Stimulated activated CD4-positive, alpha-beta T cell treated with anti-CD3 and anti-CD28 coated beads, Interleukin-4, amount 100 ng/mL, for 48 hours (primary cell): ENCODE measurements around the gene DST.
A peak's percentile ranks its signal among the peaks of the same experiment; 100 is the strongest.
"Not testable (repeated sequence)": the region's sequence is repeated elsewhere in the genome, so short reads cannot be mapped to it uniquely, and the experiment has no call there.

Source experiments
- DNase-seq, 2 donors: peaks; one replicate each; pipeline ENCODE4 v3.0.0-alpha.2; 2020; ENCODE audit warnings: low read depth in 2 of 2

The DST gene

DNA sequence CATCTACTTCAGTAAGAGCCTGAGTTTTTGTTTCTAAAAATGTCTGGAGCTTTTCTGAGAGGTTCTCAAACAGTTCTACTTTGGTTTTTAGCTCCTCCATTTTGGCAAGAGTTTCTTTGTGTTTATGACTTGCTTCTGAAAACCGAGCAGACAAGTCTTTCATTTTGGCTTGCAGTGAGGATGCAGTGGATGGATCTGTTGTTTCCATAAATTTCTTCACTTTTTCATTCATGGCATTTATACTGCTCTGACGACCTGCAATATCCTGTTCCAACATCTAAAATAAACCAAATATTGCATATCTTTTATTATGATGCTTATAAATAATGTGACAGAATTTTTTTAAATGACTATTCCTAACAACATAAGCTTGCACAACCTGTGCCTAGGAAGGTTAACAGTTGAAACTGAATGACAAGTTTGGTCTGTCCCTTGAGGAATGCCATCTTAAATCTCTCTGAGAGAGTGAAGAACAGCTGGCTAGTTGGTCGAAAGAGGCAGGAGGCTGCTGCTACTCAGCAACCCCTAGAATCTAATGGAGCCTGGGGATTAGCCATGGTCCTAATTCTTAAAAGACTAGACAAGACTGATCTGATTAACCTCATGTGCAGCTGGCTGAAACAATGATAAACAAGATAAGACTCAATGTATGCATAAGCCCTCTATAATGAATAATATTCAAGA lies 69.8 kb downstream of the DST start:
- no peak for DNase-seq

DNA sequence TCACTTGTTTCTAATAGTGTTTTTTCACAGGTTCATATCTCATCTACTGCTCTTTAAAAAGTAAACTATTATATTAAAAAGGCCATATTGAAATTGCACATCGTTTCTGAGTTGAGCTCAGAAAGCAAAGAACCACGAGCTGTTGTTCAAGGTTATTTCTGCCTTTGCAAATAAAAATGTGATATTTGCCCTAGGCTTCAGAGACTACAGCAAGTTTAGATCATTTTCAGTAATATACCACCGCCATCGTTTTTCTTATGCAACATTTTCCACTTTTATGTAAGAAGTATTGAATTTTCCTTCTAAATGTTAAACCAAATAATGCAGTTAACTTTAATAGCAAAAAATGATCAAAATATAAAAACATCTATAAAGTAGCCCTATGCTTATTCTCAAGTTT lies 71.1 kb downstream of the DST start:
- no peak for DNase-seq

DNA sequence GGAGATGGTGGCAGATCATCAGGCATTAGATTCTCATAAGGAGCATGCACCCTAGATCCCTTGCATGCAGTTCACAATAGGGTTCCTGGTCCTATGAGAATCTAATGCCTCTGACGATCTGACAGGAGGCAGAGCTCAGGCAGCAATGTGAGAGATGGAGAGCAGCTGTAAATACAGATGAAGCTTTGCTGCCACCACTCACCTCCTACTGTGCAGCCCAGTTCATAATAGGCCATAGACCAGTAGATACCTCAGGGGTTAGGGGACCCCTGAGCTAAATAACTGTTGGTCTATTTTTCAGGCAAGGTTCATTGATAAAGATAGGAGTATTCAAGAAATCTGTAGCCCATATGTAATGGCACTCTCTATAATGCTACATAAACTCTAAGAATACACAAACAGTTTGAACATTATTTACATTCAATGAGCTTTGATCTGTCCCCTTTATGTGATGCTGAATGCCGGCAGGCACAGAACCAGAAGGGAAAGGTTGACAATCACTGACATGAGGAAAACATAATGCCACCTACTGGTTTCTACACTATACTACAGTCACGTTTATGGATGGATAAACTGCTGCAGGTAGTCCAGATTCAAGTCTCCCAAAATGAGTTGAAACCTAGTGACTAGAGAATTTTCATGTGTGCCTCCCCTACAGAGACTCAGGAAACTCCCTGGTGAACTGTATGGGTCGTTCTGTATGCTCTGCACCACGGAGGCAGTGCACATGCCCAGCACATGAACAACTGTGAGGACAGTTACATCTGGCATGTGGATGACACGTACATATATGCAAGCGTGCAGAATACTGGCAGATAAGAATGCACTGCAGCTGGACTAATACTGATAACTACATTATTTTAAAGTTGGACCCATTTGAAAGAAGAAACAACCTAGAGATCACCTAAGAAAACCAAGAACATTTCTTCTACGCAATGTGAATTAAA lies 72.0 kb downstream of the DST start:
- DNase-seq: no peak

DNA sequence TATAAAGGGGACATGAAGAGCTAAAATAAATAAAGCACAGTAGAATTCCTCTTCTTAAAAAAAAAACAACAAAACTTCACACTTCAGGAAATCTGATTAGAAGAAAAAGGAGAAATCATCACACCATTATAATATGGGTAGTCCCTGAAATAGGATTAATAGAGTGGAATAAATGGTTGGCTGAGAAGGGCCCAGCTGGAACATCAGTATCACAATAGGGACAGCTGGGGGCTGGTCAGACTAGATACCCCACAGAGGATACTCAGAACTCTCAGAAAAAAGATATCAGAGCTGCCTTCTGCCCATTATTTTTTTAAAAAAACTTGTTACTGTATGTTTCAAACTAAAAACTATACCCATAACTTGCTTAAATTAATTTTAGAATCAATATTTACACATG lies 75.2 kb downstream of the DST start:
- DNase-seq: no peak

DNA sequence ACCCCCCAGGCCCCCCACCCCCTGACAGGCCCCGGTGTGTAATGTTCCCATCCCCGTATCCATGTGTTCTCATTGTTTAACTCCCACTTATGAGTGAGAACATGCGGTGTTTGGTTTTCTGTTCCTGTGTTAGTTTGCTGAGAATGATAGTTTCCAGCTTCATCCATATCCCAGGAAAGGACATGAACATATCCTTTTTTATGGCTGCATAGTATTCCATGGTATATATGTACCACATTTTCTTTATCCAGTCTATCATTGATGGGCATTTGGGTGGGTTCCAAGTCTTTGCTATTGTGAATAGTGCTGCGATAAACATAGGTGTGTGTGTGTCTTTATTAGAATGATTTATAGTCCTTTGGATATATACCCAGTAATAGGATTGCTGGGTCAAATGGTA lies 80.0 kb downstream of the DST start:
- not testable (repeated sequence) for DNase-seq

DNA sequence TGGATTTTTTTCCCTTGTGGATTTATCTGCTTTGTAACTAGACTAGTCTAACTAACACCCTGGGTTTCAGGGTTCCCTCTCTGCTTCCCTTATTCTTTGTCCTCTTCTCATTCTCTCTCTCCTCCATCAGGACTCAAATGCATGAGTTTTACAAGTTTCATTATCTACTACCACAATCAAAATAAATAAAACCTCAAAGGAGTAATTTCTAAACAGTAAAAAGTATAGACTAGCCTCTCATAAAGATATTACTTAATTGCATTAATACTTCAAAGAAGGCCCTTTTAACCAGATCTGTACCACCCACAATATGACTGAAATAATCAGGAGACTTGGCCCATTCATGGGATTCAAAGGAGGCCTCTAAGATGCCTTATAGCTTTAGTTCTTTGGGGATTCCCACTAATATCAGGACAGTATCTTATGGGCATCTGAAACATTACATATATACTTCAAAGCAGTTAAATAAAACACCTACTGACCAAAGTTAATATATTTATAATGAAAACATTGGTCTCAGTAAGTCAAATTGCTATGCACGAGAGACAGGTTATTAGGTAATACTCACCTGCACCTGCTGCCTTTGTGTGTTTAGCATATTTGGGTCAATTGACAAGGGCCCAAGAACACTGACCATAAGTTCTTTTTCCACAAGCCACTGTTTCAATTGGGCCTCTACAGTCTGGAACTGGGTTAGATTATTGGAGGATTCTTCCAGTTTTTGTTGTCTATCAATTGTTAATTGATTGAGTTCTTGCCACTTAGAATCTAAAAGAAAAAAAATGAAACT lies 85.7 kb downstream of the DST start:
- DNase-seq: no peak

DNA sequence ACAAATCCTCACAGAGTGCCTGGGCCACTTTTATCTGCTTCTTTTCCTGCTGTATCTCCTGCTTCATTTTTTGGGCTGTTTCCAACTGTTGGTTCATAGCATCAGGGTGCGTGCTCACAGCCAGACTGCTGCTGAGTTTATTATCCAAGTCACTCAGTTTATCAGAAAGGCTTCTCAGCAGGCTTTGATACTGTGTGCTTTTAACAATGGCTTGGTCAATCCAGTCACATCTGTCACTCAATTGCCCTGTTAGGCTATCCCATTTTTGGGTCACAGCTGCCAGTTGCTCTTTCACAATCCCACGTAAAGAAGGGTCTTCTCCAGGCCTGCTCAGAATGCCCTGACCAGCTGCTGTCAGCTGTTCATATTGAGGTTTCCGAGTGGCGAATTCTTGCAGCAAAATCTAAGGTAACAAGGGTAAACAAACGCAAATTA lies 87.2 kb downstream of the DST start:
- DNase-seq: no peak

DNA sequence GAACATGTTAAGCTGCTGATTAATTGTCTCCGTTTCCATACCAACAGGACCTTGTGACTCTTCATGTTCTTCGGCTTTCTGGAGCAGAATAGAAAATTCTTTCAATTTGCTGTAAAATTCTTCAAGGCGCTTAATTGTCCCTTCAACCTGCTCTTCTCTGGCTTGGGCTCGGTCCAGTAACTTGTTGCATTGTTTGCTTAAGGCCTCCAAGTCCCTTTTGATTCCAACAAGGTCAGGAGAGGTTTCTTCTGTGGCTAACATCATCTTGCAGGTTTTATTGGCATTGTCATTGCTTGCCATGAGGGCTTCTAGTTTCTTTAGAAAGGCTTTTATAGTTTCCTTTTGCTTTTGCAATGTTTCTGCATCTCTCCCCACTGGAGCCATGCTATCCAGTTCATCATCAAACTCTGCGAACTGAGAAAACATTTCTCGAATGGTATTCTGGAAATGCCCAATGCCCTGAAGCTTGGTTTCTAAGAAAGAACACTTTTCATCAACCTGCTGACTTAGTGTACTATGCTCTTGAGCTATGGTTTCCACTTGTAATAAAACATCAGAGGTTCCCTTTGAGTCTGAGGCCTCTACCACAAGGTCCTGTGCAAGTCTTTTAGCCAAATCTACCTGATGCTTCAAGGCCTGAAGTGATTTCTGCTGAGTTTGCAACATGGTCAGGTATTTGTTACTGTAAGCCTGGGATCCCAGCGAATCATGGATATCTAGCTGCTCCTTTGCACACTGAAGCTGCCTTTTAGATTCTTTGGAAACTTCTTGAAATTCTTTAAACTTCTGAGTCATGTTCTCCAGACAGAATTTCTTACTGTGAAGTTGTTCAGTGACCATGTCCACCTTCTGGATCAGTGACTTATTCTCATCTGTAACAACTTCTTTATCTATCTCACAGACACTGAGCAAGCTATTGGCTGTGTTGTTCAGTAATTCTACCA lies 90.2 kb downstream of the DST start:
- DNase-seq: no peak

DNA sequence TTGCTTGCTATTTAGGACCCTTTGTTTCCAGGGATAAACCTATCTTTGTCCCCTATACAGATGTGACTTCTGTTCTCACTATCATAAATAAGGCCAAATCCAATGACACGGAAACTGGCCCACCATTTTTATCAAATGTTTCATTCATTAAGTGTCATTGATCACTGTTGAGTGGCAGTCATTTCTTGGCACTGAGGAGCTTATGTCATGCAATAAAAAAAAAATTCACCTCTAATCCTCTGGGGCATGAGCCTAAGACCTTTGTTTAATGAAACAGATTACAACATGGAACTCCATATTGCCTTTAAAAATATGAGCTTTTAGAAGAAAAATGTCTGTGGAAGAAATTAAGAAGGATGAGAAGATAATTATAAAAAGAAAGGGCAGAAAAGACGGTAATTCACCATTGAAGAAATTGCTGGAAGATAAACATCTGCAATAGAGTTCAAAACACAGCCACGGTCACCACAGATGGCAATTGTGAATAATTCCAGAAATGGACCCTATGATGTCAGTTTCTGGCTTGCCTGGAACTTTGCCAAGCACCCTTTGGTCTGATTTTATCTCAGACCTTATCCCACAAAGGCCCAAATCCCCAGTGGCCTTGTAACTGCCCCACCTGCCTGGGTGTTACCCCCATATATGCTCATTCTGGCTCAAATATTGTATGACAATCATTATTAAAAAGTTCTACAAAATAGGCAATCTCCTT lies 91.1 kb downstream of the DST start:
- DNase-seq: no peak

DNA sequence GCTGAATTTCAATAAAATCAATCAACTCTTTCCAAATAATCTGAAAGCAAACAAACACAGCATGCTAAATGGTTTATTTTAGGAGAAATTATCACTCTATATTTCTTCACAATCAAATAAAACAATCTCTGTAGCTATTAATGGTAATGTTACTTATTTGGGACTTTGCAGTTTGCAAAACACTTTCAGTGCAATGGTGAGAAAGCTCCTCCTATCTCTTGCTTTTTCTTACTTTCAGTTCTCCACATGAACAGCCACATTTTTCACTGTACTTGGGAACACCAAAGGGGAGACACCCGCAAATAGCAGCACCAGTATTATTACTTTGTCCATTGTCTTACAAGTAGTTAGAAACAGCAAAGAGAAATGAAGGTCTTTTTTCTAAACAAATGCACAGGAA lies 92.4 kb downstream of the DST start:
- no peak for DNase-seq

DNA sequence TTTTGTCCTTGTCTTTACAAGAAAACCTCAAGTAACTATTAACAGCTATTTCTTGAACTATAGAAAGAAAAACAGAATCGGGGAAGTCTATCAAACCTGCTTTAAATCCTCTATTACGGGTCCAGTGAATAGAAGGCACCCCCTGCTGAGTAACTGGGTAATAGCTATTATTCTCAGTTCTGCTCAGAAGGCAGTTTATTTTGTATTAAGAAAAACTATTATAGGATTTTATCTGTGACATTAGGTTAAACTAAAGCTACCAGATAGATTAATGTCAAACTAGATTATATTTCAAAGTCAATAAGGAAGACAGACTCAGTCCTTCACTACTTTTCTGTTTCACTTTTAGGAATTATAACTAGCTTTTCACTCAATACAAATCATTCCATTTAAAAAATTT lies 93.7 kb downstream of the DST start:
- DNase-seq: no peak

DNA sequence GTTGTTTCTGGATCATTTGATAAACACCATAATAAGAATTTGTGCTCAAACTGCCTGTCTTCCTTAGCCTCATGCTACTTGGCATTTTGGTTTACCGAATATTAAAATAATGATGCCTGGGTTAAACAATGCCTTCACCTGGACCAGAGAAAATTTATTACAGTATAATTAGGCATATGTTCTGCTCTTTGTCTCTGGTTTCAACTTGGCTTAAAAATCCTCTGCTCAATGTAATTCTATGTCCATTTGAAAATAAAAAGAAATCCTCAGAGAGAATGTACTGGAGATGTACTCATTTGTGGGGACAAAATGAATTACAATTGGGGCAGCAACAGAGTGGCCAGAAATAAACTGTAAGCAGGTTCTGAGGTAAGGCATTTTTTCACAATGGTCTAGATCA lies 95.0 kb downstream of the DST start:
- DNase-seq: no peak

DNA sequence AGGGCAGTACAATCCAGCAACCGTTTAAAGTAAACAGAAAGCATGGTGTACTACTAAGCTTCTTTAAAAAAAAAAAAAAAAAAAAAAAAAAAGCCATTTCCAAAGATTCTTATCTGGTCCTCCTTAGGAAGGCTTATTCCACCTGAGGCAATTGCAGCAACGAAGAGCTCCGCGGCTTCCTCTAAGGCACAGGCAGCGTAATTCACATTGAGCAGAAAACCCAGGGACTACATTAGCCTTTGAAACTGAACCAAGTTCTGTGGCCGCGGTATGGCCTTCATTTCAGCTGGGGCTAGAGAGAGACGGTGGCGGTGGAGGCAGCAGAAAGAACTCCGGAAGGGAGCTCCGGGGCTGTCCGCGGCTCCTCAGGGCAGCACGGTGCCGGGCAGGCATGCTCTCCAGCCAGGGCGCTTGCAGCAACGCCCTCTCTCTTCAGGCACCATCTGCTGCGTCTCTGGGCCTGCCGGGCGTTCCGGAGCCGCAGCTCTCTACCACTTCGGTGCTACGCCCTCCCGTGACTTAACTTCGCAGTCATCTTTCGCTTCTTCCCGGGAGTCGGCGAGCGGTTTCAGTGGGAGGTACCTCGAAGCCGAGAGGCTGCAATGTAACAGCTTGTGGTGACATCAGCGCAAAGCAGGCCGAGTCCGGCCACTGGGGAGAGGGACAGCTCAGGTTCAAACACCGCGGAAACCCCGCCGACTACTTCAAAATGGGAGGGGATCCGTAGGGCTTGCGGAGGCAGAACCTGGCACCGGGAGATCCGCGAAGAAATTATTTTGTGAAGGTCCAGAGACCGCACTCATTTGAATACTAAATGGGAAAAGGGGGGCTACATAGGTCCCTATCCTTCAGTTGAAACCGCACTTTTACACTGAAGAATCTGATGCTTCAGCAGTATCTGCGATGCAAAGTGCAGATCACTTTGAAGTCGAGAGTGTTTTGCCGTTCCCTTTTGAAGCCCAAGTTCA lies 100.0 kb downstream of the DST start:
- peak; percentile 55 to 71 for DNase-seq

DNA sequence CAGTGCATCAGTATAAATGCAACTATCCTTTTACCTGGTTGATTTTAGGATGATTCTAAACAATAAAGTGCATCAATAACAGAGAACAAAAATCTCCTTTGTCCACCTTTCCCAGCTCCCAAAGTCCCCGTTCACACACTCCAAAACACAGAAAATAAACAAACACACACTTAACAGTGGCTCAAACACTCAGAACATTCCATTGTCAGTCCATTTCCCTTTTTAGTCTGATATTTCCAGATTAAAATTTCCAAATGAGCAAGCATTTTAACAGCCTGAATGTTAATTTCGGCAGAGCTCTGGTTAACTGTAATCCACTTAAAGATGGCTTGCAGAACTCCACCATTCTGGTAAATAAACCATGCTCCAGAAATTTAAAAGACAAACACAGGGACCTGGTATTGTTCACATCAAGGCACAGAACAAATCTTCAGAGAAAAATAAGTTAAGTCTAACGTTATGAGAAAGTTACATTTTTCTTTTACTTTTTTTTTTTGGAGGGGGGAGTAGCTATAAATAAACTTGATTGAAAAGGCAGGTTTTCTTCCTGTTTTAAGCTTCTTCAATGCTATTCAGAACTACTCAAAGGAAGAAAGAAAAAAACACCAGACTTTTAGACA lies 100.8 kb downstream of the DST start:
- no peak for DNase-seq

DNA sequence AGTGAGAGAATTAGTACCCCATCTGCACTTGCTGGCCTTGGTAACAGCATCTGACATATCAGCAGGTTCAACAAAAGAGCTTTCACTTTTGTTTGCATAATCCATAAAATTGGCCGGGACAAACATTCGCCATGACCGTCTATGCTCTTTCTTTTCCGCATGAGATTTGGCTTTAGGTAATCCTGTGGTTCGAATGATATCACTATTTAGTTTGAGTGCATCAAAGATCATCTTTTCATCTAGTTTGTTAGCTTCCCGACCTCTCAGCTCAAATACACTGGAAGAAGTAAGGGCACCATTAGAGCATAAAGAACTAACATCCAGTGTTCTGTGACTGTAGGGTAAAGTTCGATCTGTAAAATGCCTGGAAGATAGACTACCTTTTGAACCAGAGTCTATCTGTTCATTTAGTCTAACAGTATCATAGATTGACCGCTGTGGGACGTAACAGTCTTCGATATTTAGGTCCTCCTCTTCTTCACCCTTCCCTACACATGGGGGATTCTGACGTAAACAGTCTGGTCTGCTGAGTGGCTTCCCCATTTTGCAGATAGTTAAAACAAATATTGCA lies 101.6 kb downstream of the DST start:
- no peak for DNase-seq

DNA sequence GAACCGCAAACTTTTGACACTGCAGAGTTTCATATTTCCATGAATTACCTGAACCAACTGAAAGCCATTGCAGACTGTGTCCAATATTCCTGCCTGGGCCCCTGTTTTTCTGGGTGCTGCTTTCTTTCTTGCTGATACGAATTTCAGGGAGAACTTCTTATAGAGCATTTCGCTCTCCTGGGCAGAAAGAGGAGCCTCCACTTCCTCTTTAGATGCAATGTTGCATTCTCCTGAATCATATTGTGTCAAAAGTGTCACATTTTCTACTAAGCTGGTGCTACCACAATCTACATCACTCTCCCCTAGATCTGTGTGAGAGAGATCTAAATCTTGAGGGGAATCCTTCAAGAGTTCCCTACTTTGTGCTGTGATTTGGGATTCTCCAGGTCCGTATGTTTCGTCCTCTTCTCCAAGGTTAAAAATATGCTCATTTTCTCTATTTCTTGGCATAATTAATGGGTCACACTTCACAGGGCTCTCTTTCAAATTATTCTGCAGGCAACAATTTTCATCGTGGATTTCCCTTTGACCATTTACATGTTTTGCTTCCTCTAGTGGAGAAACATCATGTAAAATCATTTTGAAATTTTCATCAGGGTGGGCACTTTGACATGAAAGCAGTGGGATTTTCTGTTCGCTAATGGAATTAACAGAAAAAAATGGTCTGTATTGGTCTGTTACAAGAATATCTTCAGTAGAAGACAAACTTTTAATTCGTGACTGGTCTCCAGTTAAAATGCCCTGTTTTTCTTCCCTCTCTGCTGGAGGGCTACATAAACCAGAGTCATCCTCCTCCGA lies 102.3 kb downstream of the DST start:
- DNase-seq: no peak

DNA sequence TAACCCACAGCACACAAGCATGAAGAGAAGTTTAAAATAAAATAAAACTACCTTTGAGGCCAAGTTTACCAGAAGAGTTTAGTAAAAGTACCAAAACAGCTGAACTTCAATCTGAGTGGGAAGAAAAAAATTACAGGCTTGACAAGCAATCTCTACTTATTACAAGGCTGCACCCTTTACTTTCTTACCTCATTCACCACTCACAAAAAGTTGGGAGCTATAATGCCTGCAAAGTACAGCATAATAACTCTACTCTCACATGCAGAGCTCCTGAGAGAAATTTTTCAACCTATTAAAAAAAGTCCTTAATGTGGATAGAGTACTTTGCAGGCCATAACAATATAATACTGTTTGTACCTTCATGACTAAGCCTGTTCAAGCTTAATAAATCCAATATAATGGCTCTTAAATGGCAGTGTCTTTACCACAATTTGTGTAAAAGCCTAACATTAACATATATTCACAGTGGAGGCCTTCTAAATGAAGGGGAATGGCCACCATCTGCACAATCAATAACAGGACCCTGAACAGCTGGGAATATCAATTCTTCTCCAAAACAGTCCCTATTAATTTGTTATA lies 103.1 kb downstream of the DST start:
- no peak for DNase-seq
